HG03196 (cell line): ENCODE measurements around the gene PPP1R17.

ENCODE experiments used
- ATAC-seq: cut with Tn5 transposase; IDR thresholded peaks from one replicate; pipeline ENCODE4 v1.9.1; 2021; ENCODE audit not compliant: unreplicated experiment

Gene PPP1R17

GRCh38 chr7:31699050-31699449 is 12.0 kb downstream of the PPP1R17 start:
- ATAC-seq = no peak

DNA sequence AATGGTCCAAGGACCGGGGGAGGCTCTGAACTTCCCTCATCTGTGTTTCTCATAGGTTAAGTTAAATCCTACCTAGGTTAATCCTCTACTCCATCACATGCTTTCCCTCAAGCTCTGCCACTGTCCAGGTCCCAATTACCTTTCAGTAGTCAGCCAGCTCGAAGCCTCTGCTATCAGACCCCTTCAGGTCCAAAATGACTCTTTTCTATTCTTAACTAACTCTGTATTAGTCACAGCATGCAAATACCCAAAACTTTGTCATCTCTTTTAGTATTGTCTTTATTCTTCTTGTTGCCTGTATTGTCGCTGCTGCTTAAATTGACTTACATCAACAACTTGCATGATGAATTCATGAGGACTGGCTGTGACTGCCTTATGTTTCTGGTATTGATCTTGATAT is 15.3 kb downstream of the PPP1R17 start:
- ATAC-seq = no peak

DNA sequence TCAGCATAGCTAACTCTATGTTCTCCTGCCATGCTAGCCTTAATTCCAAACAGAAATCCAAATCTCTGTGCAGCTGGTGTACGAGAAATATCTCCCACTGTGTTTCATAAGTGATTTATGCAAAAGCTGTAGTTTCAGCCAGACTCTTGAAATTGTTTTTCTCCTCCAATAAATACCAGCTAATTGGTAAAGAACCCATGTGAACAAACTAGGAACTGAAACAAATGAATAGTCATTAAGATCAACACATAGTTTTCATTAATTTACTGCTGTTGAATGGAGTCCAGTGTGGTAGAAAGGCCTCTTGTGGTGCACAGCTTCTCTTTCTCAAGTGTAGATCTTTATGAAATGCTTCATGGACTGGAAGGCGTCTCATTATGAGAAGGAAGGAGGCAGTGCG is 18.4 kb downstream of the PPP1R17 start:
- no peak for ATAC-seq

DNA sequence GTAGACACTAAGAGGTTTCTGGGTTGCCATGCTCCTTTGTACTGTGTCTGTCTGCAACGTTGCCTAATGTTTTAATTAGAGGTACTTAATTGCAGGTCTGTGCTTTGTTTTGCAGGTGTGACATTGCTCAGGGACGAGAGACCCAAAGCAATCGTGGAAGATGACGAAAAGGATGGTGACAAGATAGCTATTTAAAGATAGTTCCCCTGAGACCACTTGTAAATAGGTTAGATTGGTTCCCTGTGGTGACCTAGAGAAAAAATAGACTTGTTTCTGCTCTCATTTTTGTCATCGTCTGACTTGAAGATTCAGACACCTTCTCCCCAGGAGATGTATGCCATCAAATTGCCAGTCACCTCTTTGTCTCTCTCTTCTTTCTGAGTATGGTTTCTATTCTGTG is 20.1 kb downstream of the PPP1R17 start:
- no peak for ATAC-seq

- no peak for ATAC-seq
Measured at GRCh38 chr7:31710171-31710570, 23.2 kb downstream of the PPP1R17 start.

DNA sequence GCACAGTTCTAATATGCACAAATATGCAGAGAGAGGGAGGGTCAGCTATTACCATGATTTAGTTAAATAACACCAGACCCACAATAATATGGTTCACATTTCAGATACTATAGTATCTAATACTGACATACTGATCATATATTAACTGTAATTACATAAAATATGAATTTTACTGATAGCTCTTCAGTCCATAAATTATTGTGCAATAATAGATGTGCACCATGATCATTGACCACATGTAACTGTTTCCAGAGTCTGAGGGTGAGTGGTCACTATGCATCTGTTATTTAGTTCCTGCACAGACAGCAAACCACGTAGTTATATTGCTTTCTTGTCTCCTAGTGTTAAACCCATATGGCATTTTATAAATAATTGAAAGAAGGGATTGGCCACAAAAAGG is 29.3 kb downstream of the PPP1R17 start:
- ATAC-seq = no peak

DNA sequence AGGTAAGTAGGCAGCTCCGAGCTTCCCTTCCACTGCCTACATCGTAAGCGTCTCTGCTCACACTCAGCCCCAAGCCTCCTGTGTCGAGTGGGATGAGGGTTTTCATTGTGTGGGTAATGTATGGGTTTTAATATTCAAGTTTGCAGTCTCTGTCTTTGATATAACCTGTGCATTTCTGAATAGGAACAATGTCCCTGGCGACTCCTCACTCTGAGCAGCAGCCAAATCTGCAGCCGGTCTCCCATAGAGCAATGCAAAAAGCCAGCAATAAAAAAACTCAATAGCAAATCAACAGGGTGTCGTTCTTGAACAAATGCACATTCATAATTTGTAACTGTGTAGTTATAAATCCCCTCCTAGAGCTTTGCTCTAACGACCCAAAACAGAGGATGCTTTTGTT is 33.4 kb downstream of the PPP1R17 start:
- ATAC-seq = no peak

DNA sequence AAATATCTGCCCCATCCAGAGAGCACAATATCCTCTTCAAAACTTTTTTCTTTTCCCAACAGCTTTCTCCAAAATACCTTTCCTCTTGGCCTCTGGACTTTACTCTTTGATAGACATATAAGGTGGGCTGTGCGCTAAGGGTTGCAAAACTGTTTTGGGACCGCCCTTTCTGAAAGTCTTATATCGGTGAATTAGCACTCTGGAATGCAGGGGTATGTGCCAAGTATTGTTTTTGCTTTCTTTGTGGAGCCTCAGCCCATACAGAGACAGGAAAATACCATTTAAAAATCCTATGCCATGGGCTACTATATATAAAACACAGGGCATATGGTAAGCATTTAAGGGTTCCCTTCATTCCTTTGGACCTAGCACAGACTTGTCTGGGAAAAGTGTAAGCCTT is 37.7 kb downstream of the PPP1R17 start:
- no peak for ATAC-seq

DNA sequence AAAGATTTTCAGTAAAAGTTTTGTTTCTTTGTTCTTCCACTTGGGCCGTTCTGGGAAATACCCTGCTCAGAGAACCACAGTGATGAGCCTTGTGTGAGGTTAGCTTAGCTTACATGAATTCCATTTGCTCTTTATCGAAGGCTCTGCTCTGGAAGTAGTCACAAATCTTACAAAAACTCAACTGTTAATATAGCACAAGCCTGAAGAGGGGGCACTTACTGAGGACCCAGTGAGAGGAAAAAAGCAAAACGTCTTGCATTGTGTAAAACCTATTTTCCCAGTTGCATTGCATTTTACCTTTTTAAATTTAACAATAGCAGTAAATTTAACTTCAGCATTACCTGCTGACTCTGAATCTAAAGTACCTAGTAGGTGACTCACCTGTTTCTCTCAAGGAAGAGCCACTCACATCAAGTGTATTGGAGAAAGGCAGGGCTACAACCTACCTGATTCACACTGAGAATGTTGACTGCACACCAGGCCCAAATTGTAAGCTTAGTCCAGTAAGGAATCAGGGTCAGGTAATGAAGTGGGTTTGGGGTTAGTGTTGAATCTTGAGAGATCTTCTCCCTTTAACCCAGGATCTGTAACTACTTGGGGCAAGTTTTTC is 42.3 kb downstream of the PPP1R17 start:
- no peak for ATAC-seq

GRCh38 chr7:31734456-31734855 is 47.4 kb downstream of the PPP1R17 start:
- no peak for ATAC-seq

DNA sequence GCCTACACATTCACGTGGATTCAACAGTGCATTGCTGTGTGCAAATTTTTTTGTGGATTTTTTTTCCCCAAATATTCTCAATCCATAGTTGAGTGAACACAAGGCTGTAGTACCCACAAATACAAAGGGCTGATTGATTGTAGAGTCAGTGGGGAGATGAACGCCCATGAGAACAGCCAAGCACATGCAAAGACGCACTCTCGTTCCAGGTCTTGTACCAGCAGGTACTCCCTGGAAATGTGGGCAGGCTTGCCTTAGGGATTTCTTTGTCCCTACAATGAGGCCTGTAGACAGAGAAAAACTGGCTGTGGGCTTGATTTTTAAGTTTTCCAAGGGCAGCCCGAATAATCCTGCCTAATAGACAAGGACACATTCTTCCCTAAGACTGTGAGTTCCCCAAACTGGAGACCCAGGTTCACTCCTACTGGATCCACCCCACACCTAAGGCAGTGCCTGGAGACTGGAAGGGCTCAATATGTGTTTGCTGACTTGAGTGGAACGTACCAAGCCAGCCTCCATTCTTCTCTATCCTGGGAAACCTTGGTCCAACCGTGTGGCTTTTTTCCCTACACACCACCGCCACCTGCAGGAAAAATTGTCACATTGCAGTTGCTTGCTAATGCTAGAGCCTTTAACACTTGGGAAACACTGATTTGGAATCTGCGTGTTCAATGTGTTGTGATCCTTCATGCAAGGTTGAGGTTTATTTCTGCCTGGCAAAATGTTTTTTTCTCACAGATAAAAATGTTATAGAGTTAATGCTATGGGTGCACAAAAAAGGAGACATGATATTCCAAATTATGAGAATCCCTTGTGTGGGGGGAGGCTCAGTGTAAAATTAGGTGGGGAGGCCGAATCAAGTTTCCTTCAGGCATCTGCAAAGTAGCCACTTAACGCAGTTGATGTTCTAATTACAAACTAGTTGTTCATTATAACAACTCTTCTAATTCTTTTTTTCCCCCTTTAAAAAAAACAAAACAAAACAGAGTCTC is 49.3 kb downstream of the PPP1R17 start:
- ATAC-seq = no peak

GRCh38 chr7:31741852-31742251 is 54.8 kb downstream of the PPP1R17 start:
- no peak for ATAC-seq

- peak; percentile 76 for ATAC-seq
Measured at GRCh38 chr7:31744294-31744874, 57.4 kb downstream of the PPP1R17 start.

GRCh38 chr7:31747553-31747952 is 60.5 kb downstream of the PPP1R17 start:
- ATAC-seq = no peak

GRCh38 chr7:31748084-31748483 is 61.1 kb downstream of the PPP1R17 start:
- no peak for ATAC-seq

- ATAC-seq = no peak
Measured at GRCh38 chr7:31751726-31752125, 64.7 kb downstream of the PPP1R17 start.
